ENCODE data around the gene AUTS2. TPM values are rescaled to one million over a fixed set of nuclear protein-coding genes. Genes with fewer than 3 reads are reported as not detected.

AUTS2 gene
- total and polyA plus RNA-seq, 2 of the 8 experiments (the other 6 are each of a cell fraction or from before 2014, with no cell fraction given): 25.9 to 101 TPM

GRCh38 chr7:70113078-70113477 lies 514.8 kb downstream of the AUTS2 start (continued):
- no peak for TF ChIP-seq CHD7 (IDR thresholded peaks at IDR 0.05; ENCODE audit: insufficient replicate concordance, low read length)
- no peak for TF ChIP-seq RNF2 (IDR thresholded peaks at IDR 0.05; ENCODE audit: borderline replicate concordance, low read depth, low read length, missing control alignments, poor library complexity, severe bottlenecking)
- no peak for TF ChIP-seq SIN3A (conservative IDR thresholded peaks at IDR 0.05 in 1 of 2, IDR thresholded peaks at IDR 0.05 in 1 of 2; ENCODE audit: low read depth in 1 of 2, low read length in 2 of 2)
- no peak for TF ChIP-seq HDAC6 (IDR thresholded peaks at IDR 0.05; ENCODE audit: low read depth, low read length)
- no peak for TF ChIP-seq GABPA (IDR thresholded peaks at IDR 0.05; ENCODE audit: borderline replicate concordance, insufficient read depth, low read length)
- no peak for TF ChIP-seq E2F6 (IDR thresholded peaks at IDR 0.05)
- TF ChIP-seq ASH2L (IDR thresholded peaks at IDR 0.05; ENCODE audit: low read length): no peak
- no peak for TF ChIP-seq USF2 (IDR thresholded peaks at IDR 0.05; ENCODE audit: low read length)
